NCI-H128 (cell line): ENCODE measurements around the gene PTPRCAP.
A peak's percentile ranks its signal among the peaks of the same experiment; 100 is the strongest.

Source experiments
- DNase-seq: peaks from one replicate; lab custom pipeline; 2025; ENCODE audit not compliant: unreplicated experiment; lab: John Stamatoyannopoulos, UW

PTPRCAP gene

DNA sequence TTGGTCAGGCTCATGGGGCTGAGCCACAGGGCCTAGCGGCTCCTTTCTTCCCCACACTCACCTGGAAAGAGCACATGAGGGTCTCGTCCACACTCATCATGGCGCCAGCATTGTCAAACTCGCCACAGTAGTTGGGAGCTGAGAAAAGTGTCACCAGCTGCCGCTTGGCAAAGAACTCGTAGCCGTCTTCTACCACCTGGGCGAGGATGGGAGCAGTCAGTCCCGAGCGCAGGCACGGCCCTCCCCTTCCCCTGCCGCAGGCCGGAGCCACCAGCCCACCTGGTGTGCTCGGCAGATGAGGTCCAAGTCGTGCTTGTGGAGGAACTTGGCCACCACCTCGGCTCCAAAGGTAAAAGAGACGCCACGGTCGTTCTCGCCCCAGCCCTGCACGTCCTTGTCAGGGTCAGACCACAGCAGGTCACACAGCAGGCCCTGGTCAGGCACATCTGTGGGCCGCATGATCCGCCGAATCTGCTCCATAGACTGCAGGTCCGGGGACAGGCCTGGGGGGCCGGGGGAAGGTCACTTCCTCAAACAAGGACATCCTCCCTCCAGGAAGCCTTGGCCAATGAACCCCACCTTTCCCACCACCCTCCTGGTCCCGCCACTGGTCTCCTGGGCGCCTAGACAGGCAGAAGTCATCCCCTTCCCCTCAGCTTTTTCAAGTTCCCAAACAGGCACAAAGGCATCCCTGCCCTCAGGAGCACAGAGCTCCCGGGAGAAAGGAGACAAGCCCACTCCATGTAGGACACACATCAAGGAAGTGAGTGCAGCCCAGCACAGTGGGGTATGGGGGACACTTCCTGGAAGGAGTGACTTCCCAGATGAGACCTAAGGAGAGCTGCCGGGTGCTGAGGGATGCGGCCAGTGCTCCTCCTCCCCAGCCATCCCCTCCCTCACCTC is 38.6 kb downstream of the PTPRCAP start:
- no peak for DNase-seq

DNA sequence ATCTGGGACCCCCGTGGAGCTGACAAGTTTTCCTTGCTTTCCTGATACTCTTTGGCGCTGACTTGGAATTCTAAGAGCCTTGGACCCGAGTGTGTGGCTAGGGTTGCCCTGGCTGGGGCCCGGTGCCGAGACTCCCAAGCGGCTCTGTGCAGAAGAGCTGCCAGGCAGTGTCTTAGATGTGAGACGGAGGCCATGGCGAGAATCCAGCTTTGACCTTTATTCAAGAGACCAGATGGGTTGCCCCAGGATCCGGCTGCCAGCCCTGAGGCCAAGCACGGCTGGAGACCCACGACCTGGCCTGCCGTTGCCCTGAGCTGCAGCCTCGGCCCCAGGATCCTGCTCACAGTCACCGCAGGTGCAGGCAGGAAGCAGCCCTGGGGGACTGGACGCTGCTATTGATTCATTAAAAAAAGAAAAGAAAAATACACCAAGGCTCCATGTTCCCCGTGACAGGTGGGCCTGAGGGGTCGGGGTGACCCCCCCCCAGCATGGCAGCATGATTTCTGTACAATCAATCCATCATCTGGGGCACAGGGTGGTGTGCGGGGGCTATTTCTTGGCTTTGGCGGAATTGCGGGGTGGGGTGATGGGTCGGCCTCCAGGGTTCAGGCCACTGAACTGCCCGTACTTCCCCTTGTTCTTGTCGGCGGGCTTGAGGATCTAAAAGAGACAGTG is 39.4 kb downstream of the PTPRCAP start:
- DNase-seq: no peak

DNA sequence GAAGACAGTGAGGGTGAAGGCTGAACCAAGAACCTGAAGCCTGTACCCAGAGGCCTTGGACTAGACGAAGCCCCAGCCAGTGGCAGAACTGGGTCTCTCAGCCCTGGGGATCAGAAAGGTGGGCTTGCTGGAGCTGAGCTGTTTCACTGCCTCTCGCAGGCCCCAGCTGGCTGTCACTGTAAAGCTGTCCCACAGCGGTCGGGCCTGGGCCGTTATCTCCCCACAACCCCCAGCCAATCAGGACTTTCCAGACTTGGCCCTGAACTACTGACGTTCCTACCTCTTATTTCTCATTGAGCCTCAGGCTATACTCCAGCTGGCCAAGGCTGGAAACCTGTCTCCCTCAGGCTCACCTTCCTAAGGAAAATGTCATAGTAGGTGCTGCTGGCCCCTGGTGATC is 39.9 kb downstream of the PTPRCAP start:
- DNase-seq: no peak

DNA sequence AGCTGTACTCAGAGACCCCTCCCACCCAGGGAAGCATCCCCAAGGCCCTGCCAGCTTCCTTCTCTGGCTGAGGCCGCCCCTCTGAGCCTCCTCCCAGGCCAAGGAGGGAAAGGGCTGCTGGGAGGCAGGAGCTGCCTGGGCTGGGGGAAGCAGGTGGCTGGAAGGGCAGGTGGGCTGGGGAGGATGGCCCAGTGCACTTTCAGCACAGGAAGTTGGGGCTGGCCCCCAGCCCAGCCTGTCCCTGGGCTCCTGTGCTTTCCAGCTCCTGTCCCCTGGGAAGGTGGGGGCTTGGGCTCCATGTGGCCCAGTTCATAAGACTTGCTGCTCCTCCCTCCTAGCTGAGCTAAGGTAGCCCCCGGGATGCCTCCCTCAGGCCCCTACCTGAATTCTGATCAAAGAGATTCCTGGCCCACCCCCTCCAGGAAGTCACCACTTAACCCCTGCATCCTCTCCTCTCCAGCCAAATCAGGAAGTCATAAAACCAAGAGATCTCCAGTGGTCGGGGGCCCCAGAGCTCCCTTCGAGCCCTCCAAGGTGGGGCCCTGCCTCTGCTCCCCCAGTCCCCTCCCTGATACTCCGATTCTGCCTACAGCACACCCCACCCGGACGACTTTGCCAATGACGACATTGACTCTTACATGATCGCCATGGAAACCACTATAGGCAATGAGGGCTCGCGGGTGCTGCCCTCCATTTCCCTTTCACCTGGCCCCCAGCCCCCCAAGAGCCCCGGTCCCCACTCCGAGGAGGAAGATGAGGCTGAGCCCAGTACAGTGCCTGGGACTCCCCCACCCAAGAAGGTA is 40.7 kb downstream of the PTPRCAP start:
- DNase-seq: no peak

DNA sequence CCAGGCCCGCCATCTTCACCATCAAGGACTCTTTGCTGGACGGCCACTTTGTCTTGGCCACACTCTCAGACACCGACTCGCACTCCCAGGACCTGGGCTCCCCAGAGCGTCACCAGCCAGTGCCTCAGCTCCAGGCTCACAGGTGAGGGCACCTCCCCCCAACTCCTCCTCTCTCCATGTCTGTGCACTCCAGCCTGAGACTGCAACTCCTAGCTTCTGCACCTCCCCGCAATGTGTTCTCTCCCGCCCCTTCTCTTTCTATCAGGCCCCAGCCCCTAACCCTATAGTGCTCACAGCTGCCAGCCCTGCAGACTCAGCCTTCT is 41.3 kb downstream of the PTPRCAP start:
- DNase-seq: no peak

DNA sequence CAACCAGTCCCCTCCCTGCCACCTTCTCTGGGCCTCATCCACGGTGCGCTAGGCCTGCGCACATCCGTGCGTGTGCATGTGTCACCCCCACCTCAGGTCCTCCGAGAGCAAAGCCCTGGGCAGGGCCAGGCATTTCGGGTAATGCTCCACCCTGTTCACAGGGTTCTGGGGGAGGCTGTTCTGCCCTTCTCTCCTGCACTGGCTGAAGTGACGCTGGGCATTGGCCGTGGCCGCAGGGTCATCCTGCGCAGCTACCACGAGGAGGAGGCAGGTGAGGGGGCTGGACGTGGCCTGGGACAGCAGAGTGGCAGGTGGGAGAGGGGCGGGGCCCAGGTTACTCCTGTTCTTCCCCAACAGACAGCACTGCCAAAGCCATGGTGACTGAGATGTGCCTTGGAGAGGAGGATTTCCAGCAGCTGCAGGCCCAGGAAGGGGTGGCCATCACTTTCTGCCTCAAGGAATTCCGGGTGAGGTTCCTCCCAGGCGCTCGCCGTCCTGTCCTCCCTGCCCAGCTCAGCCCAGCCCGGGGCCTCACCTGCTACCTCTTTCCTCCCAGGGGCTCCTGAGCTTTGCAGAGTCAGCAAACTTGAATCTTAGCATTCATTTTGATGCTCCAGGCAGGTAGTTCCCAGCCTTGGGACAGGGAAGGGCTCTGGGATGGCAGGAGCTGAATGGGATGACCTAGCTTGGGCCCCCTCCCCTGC is 41.8 kb downstream of the PTPRCAP start:
- no peak for DNase-seq

DNA sequence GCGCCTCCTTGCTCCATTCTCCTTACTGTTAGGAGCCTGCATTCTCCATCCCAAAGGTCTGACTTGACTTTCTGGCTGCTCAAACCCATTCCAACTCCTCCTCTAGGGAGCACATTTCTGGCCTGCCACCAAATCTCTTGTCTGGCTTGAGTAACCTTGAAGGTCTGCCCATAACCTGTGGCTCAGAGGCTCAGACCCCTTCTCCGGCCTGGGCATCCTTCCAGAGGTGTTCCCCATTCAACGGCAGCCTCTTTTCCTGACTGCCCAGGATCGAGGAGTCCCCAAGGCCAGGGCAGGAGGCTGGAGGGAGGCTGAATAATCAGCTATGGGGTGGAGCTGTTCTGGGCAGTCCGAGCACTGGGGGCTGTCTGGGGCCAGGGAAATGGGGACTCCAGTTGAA is 43.5 kb downstream of the PTPRCAP start:
- DNase-seq: no peak

DNA sequence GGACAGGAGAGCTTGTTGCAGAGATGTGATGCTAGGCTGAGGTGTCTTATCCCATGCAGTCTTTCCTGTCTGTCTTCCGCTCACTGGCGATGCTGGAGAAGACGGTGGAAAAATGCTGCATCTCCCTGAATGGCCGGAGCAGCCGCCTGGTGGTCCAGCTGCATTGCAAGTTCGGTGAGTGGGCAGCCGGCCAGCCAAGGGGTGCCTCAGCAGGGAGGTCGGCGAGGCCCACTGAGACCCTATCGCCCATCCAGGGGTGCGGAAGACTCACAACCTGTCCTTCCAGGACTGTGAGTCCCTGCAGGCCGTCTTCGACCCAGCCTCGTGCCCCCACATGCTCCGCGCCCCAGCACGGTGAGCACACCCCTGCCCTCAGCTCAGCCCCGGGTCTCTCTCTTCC is 44.0 kb downstream of the PTPRCAP start:
- DNase-seq: no peak

DNA sequence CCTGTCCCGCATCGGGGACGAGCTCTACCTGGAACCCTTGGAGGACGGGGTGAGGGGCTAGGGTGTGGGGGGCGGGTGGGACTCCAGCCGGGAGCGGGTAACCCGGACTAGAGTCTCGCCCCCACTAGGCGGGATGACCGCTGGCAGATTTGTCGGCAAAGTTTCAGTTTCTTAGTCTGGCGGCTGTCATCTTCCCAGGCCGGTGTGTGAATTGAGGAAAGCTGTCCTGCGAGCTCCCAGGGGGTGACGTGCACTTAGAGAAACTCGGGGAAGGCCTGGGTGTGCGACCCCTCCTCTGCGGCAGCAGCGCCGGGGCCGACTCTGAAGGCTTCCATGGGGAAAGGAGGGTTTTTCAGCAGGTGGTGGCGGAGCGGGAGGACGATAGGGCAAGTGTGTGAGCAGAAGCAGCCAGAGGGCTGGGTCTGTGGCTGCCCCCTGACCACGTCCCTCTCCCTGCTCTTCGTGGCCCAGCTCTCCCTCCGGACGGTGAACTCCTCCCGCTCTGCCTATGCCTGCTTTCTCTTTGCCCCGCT is 45.2 kb downstream of the PTPRCAP start:
- DNase-seq: no peak

DNA sequence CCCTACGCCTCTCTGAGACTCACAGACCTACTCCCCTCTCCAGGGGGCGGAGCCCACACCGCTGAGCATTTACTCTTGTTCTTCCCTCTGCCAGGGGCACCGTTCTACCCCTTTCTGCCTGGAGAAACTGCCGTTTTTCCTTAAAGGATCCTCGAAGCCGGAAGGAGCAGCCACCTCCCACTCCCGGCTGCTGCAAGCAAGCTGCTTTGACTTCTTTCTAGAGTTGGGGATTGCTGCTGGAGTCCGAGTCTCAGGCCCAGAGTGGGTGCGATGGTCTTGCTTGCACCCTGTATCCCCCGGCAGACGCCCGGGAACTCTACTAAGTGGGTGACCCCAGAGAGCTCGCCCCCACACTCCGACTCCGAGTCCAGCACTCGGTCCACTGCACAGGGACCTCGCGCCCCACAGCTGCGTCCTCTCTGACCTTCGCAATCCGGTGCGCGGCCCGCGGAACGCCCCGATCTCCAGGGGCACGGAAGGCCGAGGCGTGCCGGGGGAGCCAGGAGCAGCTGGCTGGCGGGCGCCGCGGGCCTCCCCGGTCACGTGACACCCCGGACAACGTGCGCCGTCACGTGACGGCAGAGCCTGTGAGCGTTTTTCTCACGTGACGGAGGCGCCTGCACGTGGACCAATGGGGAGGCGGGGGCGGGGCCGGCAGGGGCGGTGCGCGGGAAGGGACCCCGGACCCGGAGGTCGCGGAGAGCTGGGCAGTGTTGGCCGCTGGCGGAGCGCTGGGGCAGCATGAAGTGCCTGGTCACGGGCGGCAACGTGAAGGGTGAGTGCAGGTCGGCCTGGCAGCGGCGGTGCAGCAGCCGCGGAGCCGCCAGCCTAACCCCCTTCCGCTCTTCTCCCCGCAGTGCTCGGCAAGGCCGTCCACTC is 45.9 kb downstream of the PTPRCAP start, which contains the start of gene RAD9A:
Gene RAD9A, plus strand, starts transcription at position 683 of the 879 bp plus-strand sequence. Its CDS starts 59 bp downstream, at position 742.
- peak; percentile 88 for DNase-seq

DNA sequence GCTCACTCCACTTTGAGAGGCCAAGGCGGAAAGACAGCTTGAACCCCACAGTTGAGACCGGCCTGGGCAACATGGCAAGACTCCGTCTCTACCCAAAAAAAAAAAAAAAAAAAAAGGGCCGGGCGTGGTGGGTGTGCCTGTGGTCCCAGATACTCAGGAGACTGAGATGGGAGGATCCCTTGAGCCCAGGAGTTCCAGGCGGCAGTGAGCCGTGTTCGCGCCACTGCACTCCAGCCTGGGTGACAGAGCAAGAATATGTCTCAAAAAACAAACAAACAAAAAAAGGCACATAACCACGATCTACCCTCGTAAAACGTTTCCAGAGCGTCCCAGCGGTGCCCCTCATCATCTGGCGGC is 46.6 kb downstream of the PTPRCAP start:
- no peak for DNase-seq

DNA sequence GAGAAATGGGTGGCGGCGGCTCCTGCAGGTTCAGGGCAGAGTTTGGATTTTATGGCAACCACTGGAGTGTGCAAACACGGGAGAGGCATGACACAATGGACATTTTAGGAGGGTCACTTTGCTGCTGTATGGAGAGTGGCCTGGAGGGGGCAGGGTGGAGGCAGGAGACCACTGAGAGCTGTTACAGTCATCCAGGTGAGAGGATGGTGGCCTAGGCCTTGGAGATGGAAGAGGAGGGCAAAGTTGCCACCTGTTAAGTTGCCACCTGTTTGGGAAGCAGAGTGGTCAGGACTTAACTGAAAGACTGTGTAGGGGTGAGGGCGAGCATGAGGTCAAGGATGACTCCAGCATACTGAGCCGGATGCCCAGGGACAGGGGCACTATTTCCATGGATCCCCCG is 48.0 kb downstream of the PTPRCAP start:
- no peak for DNase-seq

DNA sequence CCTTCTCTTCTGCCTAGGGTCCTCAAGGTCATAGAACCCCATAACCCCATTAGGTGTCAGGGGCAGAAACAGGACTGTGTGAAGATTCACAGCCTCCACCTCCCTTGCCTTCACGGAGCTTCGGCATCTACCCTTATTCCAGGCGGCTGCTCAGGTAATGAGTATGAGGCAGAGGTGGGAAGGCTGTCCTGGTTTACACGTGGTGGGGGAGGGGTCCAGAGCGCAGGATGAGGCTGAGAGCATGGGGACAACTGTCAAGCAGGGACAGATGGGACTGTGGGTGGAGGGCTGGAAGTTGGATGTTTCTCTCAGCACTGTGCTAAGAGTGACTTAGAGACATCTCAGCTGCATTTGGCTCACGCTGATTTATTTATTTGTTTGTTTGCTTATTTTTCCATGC is 50.0 kb downstream of the PTPRCAP start:
- no peak for DNase-seq

DNA sequence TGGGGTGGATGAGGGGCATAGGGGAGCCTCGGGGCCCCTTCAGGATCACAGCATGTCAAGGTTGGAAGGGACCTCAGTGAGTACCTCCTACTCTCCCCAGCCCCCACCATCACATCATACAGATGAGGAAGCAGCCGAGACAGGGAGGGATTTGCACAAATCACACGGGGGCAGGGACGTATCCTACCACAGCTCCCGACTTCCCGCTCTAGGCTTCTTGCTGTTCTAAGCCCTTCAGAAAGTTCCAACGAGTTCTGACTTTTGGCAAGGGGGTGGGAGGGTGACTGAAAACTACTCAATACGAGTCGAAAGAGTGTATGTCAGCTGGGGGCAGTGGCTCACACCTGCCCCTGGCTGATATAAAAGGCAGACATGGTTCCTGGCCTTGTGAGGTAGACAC is 50.4 kb downstream of the PTPRCAP start:
- no peak for DNase-seq
